ENCODE data around the gene ZBTB7A. TPM values are rescaled to one million over a fixed set of nuclear protein-coding genes. Genes with fewer than 3 reads are reported as not detected.

The ZBTB7A gene
- total RNA-seq, 1 donor from 2014 or later: 16.9 TPM

DNA sequence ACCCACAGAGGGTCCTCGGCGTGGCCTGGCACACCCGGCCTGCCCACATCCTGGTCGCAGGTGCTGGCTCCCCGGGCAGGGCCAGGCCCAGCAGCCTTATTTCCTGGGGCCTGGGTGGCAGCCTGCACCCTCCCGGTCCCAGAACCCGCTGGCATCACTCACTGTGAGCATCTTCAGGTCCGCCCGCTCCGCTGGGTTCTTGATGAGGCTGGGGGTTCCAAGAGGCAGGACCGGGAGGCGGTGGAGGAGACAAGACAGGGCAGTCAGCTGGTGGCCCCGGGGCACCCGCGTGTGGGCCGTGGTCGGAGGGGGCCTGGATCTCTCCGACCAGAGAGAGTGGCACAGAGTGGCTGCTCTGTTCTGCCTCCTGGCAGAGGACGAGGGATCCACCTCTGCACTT is 27.6 kb upstream of the ZBTB7A start:
- DNase-seq (ENCODE audit: low spot score): no peak

DNA sequence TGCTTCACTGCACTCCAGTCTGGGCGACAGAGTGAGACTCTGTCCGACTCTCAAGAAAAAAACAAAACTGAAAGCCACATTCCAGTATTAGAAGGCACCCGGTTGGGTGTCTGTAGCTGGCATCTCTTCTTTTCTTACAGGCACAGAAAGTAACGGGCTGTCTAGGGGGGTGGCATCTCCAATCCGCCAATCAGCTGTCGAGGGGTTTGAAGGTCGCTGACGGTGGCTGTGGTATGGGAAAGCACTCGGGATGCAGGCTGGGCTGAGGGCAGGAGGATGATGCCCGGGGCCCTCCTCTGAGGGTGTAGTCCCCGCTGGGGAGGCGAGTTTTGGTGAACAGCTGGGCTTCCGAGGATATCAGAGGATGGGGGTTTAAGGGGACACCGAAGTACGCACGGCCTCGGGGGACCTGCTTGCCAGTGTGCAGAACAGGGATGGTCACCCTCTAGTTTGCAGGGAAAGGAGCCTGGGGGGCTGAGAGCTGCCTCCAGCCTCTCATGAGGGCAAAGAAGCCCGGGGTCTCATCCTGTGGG is 27.0 kb upstream of the ZBTB7A start:
- DNase-seq (ENCODE audit: low spot score): no peak

DNA sequence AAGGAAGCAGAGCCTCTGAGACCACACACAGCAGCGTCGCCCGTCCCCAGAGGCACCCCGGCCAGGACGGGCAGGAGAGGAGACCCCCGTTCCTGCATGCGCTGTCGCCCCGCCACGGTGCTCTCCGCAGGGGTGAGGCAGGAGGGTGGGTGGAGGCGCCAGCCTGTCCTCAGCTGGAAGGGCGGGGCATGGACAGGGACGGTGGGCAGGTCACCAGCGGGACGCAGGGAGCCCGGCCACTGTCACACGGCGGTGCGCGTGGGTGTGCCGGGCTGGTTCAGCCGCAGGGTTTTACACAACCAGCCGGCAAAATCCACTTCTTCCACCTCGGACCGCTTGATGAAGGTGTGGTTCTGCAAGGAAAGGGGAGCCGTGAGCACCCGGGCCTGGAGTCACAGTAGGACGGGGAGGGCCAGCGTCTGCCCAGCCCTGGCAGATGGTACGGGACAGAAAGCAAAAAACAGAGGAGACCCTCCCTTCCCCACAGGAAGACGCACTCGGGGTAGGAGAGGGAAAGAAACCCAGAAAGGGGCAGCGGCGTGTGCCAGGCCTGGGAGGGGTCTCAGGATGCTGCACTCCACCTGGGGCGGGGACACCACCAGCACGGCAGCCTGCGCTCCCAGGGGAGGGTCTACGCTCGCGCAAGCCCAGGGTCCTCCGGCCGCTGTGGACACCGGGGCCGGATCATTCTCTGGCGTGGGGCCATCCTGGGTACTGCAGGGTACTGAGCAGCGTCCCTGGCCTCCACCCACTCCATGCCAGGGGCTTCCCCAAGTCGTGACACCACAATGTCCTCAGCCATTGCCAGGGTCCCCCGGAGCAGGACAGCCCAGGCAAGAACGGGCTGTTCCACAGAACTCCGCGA is 23.9 kb upstream of the ZBTB7A start:
- no peak for DNase-seq (ENCODE audit: low spot score)

DNA sequence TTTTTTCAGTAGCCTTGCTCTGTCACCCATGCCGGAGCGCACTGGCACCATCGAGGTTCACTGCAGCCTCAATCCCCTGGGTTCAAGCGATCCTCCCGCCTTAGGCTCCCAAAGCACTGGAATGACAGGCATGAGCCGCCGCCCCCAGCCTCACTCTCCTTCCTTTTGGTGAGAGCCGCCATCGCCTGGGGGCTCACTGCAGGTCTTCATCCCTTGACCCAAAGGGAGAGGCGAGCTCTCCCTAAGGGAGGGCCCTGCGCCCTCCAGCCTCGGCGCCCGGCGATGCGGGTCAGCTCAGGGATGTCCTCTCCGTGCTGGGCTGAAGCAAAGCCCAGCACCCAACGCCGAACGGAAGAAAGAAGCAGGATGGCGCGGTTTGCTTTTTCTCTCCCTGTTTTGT is 23.2 kb upstream of the ZBTB7A start:
- no peak for DNase-seq (ENCODE audit: low spot score)

DNA sequence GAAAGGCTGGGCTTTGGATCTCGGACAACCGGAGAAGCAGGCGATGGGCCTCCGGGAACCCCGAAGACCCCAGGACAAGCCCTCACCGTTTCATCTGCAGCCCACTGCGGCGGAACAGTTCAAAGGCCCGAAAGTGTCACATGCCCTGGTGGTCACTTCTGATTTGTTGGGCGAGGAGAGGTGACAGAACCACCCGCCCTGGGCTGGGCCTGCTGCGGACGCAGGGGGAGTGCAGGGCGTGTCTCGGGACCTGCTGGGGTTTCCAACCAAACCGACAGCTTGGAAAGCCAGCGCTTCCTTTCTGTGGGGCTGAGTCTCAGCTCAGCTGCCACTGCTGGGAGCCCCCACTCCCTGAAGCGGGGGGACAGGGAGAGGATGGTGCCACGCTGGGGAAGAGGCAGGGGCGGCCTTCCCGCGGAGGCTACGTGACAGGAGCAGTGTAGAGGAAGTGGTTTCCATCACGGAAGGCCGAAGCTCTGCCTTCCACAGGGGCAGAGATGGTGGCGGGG is 22.8 kb upstream of the ZBTB7A start:
- DNase-seq (ENCODE audit: low spot score): no peak

DNA sequence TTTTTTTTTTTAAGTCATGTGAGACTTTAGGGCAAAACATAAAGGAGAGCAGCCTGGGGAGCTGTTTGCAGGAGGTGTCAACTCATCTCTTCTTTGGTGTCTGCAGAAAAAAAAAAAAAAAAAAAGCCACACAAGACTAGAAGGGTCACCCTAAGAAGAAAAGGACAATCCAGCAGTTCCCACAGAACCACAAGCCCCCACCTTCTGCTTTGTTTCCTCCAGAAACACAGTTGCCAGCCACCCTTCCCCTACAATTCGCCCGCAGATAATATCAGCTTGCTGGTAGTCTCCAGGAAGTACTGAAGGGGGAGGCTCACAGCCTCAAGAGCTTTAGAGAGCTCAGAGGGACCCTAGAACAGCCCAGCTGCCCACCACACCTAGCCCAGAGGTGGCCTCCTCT is 22.3 kb upstream of the ZBTB7A start:
- no peak for DNase-seq (ENCODE audit: low spot score)

DNA sequence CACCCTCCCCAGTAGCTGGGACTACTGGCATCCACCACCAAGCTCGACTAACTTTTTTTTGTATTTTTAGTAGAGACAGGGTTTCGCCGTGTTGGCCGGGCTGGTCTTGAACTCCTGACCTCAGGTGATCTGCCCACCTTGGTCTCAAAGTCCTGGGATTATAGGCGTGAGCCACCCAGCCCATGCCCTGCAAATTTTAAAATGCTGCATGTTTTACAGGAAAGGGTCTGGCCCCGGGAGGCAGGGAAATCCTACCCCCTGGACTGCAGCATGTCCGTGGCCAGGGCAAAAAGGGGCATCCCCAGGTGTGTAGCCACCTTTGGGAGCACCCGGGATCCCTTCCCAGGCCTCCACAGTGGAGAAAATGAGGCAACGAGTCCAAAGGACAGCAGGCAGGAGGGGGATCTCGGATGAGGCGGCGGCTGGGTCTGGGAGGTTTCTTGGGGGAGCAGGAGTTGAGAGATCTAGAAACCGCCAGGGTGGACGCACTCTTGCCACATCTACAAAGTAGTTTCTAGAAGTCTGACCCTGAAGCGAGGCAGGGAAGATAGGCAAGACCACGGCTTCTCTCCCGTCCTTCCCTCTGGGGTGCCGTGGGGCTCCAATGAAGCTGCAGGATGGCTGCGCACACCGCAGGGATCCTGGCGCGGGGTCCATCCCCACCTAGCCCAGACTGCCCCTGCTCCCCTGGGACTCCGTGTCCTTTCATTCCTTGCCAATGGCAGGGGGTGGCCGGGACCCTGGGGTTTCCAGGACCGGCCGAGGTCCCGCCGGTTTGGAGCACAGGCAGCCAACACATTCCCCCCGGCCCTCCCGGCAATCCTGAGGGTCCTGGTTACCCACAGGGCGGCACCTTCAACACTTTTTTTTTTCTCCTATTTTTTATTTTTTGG is 21.3 kb upstream of the ZBTB7A start:
- no peak for DNase-seq (ENCODE audit: low spot score)

DNA sequence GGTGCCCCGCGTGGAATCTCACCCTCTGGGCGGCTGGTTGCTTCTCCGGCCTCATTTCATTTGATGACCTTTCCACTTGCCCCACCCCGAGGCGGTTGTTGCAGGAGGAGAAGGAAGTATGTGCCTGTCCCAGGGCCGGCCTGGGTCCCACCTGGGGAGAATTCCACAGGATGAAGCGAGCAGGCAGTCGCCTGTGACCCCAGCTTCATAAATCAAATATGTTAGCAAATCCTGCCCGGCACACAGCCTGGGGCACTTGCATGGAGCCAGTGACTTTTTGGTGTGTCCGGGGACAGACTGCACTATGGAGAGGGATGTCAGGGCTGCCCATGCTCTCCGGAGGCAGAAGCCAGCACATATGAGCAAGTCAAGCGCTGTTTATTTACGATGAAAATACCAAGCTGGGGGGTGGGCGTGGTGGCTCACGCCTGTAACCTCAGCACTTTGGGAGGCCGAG is 19.7 kb upstream of the ZBTB7A start:
- DNase-seq (ENCODE audit: low spot score): no peak

DNA sequence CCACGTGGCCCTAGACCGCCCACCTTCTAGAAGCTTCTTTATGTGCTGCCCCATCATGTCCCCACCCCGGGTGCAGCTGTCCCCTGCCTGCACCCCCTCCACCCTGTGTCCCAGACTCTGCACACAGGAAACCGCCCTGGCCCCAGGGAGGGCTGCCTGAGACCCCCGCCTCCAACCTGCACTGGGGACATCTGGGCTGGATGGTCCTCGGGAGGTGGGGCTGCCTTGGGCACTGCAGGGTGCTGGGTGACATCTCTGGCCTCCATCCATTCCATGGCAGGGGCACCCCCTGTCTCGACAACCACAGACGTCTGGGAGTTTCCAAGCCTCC is 17.8 kb upstream of the ZBTB7A start:
- no peak for DNase-seq (ENCODE audit: low spot score)

DNA sequence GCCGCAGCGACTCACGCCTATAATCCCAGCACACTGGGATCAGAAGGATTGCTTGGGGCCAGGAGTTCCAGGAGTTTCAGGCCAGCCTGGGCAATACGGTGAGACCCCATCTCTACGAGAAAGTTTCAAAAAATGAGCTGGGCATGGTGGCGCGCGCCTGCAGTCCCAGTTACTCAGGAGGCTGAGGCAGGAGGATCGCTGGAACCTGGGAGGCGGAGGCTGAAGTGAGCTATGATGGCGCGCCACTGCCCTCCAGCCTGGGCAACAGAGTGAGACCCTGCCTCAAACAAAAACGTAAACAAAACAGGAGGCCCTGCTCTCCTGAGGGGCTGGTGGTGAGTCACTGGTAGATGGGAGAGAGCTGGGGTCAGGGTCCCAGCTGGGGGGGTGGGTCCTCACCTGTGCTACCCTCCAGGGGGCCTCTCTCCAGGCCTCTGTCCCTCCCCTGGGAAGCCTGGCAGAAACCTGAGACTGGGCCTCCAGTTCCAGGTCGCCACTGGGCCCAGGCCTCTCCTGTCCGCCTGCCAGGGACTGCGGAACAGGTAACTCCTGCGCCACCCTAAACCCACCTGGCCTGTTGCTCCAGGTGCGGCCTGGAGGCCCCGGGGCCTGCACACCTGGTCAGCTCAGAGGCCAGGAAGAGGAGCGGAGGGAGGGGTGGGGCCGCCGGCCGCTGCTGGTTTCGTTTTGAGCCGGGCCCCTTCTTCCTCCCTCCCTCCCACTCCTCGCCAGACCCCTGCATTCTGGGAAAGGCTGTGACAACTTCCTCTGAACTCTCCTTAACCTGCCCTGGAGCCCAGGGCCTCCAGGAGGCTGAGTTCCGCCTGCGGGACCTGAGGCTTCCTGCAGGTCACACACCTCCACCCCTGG is 17.2 kb upstream of the ZBTB7A start:
- DNase-seq (ENCODE audit: low spot score): no peak

DNA sequence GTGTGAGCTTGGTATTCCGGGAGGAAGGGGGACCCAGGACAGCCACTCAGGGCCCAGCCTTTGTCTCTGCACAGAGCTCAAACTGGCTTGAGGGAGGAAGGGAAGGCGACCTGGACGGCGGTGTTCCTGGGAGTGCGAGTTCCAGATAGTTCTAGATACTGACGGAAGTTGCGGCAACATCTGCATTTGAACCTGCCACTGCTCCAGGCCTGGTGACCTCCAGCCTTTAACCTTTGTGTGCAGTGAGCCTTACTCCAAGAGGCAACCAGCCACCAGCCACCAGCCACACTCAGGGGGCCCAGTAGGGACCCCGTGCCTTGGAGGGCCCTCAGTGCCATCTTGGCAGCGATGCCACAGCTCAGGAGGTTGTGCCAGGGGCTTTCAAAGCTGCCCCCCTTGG is 15.5 kb upstream of the ZBTB7A start:
- no peak for DNase-seq (ENCODE audit: low spot score)

DNA sequence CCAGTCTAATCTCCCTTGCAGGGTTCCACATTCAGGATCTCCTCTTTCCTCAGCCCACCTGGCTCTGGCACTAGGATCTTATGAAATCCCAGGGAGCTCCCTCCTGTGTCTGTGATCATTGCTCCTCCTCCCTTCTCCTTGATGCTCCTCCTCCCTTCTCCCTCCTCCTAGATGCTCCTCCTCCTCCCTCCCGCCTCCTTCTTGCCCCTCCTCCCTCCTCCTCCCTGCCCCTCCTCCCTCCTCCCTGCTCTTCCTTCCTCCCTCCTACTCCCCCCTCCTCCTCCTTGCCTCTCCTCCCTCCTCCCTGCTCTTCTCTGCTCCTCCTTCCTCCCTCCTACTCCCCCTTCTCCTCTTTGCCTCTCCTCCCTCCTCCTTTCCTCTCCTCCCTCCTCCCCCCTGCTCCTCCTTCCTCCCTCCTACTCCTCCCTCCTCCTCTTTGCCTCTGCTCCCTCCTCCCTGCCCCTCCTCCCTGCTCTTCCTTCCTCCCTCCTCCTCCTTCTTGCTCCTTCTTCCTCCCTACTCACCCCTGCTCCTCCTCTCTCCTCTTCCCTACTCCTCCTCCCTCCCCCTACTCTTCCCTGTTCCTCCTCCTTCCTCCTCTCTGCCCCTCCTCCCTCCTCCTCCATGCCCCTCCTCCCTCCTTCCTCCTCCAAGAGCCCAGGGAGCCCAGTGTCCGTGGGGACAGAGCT is 14.9 kb upstream of the ZBTB7A start:
- DNase-seq (ENCODE audit: low spot score): no peak

DNA sequence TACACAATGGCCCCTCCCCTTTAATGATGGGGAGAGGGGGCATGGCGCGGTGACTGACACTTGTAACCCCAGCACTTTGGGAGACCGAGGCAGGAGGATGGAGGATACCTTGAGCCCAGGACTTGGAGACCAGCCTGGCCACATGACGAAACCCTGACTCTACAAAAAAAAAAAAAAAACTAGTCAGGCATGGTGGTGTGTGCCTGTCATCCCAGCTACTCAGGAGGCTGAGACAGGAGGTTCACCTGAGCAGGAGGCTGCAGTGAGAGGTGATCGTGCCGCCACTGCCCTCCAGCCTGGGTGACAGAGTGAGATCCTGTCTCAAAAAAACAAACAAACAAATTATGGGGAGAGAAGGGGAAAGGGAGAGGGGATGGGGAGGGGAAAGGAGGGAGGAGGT is 13.8 kb upstream of the ZBTB7A start:
- DNase-seq (ENCODE audit: low spot score): no peak

DNA sequence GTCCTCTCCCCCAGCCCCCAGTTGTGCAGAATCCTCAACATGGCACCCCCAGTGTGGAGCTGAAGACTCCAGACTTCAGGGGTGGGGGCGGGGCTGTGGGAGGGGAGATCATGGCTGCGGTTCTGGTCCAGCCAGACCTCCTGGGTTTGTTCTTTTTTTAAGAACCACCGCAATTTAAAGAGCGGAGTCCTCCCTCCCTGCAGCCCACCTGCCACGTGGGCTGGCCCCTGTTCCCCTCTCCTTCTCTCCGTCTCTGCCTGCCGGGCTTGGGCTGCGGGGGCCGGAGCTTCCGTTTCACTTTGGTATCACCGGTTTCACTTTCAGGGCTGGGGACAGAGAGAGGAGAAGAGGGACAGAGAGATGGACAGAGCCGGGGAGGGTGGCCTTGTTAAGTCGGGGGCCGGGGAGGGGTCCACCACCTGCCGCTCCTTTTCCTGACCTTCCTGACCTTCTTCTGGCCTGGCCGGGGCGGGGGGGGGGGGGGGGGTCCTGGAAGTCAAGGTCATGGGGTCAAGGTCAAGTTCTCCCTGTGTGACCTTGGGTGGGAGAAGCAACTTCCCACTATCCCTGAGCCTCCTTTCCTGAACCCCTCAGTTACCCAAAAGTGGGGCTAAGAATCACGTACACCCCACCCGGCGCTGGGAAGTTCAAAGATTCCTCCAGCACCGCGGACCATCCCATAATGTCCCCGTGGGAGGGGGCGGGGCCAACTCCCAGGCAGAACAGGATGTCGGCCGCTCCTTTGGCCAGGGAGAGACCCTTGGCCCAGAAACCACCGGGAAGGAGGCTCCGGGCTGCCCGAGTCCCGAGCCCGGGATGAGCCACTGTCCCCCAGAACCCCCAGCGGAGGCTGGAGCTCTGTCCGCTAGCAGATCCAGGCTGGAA is 11.3 kb upstream of the ZBTB7A start:
- no peak for DNase-seq (ENCODE audit: low spot score)

DNA sequence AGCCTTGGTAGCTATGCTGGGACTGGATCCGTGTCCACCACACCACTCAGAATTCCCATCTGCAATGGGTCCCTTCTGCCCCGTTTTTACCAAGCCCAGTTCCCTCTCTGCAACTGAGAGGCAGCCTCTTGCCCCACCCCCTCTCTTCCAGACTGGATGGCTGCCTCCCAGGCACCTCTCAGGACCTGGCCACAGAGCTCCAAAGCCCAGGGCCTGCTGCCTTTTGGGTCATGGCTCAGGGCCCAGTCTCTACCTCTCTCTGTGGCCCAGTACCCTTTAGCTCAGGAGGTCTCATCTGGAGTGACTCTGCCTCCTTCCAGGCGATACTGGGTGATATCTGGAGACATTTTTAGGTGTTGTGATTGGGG is 10.3 kb upstream of the ZBTB7A start:
- no peak for DNase-seq (ENCODE audit: low spot score)

DNA sequence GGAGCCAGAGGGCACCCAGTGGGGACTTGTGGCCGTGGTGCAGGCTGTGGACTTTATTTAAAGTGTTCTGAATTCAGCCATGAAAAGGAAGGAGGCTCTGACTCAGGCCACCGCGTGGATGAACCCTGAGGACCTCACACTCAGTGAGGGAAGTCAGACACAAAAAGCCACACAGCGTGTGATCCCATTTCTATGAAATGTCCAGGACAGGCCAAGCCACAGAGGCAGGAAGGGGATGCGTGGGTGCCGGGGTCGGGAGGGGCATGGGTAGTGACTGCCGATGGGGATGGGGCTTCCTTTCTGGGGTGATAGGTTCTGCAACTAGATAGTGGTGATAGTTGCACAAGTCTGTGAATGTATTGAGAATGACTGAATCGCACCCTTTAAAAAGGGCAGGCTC is 8.7 kb upstream of the ZBTB7A start:
- DNase-seq (ENCODE audit: low spot score): no peak

DNA sequence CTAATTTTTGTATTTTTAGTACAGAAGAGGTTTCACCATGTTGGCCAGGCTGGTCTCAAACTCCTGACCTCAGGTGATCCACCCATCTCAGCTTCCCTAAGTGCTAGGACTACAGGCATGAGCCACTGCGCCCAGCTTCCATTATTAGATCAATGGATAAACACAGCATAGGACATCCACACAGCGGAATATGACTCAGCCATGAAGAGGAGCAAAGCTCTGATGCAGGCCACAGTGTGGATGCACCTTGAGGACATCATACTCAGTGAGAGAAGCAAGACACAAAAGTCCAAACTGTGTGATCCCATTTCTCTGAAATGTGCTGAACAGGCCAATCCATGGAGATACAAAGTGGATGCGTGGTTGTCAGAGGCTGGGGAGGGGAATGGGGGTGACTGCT is 4.9 kb upstream of the ZBTB7A start:
- no peak for DNase-seq (ENCODE audit: low spot score)

DNA sequence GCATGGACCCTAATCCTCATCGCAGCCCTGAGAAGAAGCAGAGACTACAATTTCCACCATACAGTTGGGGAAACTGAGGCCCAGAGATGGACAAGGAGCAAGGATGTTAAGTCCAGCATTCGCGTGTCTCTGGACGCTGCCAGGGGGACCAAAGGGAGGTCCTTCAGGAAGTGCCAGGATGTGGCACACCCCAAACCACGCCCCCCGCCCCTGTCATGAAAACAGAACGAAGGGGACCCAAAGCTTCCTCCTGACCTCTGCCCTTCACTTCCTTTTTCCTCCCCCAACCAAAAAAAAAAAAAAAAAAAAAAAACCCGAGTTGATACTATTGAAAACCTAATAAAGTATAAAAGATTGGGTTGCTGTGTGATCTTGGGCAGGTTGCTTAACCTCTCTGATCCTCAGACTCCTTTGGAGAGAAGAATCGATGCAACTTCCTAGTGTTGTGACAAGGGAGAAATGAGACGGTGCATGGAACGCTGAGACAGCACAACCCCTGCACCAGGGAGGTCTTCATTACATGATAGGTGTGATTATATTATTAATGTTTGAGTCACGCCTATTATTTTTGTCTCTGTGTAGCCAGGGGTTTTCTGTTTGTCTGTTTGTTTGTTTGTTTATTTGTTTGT is 2.7 kb upstream of the ZBTB7A start:
- no peak for DNase-seq (ENCODE audit: low spot score)
